Stomach (tissue), 4 donors: ENCODE data around the gene CCDC191.

Experiments used
- EP300 ChIP-seq: sonication (generic); formaldehyde crosslinking; IDR thresholded peaks from one replicate; pipeline ENCODE4 v1.6.1; 2017; ENCODE audit warnings: antibody characterized with exemption
- POLR2AphosphoS5 ChIP-seq, 3 donors: sonication (generic); formaldehyde crosslinking; IDR thresholded peaks; one replicate each; pipeline ENCODE4 v1.6.1; 2016; ENCODE audit warnings: antibody characterized with exemption in 3 of 3
- TF ChIP-seq, protein P1 (sequence below), 7 experiments: fragments of 450-650 bp in 4 of 7; fragments of 200-600 bp in 3 of 7; sonication (generic) in 3 of 7; IDR thresholded peaks; one replicate each; pipeline ENCODE4 v1.5.1; 2016 to 2019; ENCODE audit warnings: antibody characterized with exemption in 7 of 7, control low read depth in 2 of 7, mild to moderate bottlenecking in 1 of 7

GRCh38 chr3:114058646-114059045 is 2.3 kb upstream of the CCDC191 start:
- TF ChIP-seq, protein P1, sequence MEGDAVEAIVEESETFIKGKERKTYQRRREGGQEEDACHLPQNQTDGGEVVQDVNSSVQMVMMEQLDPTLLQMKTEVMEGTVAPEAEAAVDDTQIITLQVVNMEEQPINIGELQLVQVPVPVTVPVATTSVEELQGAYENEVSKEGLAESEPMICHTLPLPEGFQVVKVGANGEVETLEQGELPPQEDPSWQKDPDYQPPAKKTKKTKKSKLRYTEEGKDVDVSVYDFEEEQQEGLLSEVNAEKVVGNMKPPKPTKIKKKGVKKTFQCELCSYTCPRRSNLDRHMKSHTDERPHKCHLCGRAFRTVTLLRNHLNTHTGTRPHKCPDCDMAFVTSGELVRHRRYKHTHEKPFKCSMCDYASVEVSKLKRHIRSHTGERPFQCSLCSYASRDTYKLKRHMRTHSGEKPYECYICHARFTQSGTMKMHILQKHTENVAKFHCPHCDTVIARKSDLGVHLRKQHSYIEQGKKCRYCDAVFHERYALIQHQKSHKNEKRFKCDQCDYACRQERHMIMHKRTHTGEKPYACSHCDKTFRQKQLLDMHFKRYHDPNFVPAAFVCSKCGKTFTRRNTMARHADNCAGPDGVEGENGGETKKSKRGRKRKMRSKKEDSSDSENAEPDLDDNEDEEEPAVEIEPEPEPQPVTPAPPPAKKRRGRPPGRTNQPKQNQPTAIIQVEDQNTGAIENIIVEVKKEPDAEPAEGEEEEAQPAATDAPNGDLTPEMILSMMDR (IDR thresholded peaks at IDR 0.05) = no peak
- TF ChIP-seq EP300 = no peak
- no peak for TF ChIP-seq POLR2AphosphoS5 (IDR thresholded peaks at IDR 0.05)
